Muscle of back (tissue), 11 donors: ENCODE data around the gene NMUR1. TPM values are rescaled to one million over a fixed set of nuclear protein-coding genes. Genes with fewer than 3 reads are reported as not detected.

Source experiments
- DNase-seq, 3 donors: peaks; one replicate each; pipeline versions ENCODE4 v3.0.0 to v3.0.0-alpha.2; 2013
- polyA plus RNA-seq, 10 donors: library from polyadenylated mRNA; unstranded; fragments of 120-200 nt; gene quantifications; one replicate each; pipeline ENCODE4 v1.2.1, GENCODE V29; 2013; ENCODE audit not compliant: insufficient read length in 10 of 10

The NMUR1 gene
- polyA plus RNA-seq, 10 donors = 0.15 to 0.50 (median 0.25) TPM

DNA sequence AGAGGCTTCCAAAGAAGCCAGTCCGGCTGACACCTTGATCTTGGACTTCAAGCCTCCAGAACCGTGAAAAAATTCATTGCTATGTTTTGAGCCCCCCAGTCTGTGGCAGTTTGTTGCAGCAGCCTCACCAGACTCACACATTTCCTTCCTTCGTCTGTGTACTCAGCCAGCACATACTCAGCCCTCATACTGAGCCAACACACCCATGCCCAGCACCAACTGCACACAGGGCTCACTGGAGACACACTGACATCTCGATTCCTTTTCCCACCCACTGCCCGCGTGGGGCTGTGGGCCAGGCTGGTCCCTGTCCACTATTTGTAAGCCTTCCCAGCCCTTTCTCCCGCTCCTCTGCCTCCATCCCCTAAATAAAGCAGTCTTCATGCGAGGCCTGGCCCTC lies 24.1 kb upstream of the NMUR1 start:
- no peak for DNase-seq

DNA sequence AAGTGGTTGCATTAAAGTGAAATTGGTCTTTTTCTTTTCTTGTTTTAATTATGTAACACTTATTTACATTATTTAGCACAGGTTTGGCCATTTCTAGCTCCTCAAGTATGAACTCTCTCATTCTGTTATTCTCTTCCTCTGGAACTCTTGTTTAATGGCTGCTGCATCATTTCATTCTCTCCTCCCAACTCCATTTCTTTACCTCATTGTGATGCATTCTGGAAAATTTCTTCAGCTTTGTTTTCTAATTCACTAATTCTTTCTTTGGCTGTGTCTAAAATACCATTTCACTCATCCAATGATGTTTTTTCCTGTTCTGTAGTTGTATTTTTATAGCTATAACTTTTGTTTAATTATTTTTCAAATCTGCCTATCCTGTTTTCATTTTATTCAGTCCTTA lies 22.5 kb upstream of the NMUR1 start:
- DNase-seq = no peak

DNA sequence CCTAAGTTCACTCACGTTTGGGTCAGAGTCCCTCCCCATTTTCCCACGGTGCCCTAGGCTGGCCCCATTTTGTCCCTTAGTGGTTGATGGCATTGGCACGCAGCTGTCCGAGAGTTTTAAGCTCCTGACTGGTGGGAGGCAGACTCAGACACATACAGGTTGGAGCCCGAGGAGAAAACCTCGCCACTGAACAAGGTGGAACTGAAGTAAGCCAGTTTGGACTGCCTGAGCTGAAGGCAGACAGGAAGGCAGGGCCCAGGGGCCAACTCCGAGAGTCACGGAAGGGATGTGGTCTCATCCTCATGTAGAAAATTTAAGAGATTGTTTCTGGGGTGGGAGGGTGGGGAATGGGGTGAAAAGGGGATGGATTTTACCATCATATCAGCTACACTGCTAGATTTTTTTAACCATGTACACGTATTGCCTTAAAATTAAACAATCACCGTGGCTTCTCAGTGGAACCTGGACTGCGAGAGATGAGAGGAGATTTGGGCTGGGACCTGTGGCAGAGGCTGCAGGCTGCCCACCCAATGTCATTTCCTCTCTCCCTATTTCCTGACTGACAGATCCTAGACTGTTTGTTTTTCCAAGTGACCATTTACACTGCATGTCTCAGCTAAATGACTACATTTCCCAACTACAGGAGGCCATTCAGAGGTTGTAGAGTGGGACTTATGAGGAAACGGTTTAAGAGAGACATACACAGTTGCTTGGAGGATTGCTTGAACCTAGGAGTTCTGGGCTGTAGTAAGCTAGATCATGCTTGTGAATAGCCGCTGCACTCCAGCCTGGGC lies 19.4 kb upstream of the NMUR1 start:
- DNase-seq = no peak

DNA sequence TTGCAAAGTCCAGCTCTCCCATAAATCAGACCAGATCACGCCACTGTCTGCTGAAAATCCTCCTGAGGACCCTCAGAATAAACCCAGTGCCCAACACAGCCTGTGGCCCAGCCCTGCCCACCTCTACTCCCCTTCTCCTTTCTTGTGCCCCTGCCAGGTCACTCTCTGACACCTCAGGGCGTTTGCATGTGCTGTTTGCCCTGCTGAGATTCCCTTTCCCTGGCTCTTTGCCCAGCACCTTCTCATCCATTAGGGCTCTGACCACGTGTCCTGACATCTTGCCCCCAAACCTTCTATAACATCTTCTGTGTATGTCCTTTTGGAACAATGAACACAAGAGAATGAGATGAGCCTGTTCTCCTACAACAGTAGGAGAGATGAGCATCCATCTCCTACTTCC lies 18.5 kb upstream of the NMUR1 start:
- DNase-seq = no peak

DNA sequence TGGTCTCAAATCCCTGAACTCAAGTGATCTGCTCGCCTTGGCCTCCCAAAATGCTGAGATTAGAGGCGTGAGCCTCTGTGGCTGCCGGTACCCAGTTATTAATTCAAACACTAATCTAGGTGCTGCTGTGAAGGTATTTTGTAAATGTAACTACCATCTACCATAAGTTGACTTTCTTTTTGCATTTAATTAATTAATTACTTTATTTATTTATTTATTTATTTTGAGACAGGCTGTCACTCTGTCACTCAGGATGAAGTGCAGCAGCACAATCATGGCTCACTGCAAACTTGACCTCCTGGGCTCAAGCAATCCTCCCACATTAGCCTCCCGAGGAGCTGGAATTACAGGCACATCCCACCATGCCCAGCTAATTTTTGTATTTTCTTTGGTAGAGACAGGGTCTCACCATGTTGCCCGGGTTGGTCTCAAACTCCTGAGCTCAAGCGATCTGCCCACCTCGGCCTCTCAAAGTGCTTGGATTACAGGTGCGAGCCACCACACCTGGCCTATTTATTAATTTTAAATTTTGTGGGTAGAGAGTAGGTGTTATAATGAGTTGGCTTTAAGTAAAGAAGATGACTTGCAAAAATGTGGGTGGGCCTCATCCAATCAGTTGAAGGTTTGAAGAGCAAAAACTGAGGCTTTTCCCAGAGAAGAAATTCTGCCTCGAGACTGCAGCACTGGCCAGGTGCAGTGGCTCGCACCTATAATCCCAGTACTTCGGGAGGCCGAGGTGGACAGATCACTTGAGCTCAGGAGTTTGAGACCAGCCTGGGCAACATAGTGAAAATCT lies 17.3 kb upstream of the NMUR1 start:
- no peak for DNase-seq

DNA sequence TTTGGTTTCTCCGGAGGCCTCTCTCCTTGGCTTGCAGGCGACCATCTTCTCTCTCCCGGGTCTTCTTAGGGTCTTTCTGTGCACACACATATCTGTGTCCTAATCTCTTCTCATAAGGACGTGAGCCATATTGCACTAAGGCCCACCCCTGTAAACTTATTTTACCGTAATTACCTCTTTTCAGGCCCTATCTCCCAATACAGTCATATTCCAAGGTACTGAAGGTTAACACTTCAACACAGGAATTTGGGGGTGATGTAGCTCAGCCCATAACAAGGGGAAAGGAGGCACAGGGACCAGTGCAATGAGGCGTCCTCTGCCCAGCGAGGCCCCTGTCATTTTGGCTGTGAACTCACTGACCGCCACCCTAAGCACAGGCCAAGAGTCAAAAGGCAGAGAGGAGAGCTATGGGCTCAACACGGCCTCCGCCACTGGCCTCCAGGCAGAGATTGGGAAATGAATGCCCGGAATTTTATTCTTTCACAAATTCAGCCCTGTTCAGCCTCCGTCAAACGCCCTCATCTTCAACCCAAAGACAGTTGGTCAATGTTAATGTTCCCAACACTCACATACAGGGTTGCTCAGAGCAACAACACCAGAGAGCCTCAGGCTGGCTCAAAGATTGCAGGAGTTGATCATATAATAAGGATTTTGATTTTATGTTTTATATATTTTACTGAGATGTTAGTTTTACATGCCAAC lies 15.9 kb upstream of the NMUR1 start:
- DNase-seq = no peak

DNA sequence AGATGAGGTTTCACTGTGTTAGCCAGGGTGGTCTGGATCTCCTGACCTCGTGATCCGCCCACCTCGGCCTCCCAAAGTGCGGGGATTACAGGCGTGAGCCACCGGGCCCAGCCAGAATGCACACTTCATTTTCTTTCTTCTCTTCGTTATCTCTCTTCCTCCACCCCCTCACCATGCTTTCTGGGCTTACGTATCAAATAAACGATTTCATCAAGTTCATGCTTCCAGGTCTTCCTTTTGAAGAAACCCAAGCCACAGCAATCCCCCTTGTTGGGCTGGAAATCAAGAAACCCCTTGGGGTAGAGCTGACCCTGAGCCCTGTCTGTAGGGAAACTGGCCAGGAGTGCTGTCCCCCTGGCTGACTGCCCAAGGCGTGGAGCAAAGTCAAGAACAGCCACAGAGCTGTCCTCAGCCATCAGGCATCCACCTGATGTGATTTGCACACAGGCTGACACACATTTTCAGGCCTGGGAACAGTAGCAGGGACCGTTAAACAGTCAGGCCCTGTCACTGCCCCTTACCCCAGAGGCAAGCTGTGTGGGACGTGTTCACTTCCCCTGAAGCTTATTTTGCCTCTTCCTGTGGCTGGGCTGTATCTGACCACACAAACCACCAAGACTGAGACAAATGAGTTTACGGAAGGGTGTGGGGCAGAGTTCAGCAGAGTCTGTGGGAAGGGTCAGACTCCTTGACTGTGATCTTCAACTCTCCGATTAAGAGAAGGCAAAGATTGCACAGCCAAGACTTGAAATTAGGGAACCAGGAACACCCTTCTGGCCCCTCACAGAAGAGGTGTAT lies 15.1 kb upstream of the NMUR1 start:
- DNase-seq = peak in 2 of 3 donors; percentile 29 to 54

DNA sequence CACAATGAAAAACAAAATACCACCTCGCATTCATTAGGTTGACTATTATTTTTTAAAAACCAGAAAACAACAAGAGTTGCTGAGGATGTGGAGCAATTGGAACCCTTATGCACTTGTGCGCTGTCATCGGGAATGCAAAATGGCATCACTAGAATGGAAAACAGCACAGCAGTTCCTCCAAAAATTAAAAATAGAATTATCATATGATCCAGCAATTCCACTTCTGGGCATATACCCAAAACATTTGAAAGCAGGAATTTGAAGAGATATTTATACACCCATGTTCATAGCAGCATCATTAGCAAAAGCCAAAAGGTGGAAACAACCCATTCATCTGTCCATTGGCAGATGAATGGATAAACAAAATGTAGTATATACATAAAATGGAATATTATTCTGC lies 11.9 kb upstream of the NMUR1 start:
- DNase-seq = no peak

DNA sequence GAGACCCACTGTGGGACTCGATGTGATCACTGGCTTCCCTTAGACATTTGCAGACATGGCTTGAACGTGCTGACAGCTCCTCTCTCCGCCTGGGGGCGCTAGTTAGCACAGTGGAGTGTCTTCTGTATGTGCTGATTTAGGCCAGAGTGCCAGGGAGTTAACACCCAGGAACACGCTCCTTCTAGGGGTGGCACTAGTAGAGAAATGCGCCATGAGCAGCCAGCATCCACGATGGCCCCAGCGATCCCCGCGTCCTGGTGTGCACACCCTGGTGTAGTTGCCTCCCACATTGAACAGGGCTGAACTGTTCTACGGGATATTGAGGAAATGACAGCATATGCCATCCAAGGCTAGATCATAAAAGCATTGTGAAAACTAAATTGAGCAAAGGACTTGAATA lies 11.4 kb upstream of the NMUR1 start:
- DNase-seq = no peak

DNA sequence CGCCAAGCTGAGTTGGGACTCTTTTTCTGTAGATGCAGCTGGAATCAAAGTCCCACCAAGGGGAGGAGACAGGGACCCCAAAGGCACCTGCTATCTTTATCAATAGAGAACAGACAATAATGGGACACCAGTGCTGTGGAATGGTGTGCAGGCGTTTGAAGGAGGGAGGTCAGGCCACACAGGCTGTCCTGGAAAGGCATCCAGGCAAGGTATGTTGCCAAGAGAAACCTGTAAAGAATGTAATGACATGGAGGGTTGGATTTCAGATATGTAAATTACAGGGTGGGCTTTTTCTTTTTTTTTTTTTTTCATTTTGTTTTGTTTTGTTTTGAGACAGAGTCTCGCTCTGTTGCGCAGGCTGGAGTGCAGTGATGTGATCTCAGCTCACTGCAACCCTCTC lies 9.7 kb upstream of the NMUR1 start:
- no peak for DNase-seq

DNA sequence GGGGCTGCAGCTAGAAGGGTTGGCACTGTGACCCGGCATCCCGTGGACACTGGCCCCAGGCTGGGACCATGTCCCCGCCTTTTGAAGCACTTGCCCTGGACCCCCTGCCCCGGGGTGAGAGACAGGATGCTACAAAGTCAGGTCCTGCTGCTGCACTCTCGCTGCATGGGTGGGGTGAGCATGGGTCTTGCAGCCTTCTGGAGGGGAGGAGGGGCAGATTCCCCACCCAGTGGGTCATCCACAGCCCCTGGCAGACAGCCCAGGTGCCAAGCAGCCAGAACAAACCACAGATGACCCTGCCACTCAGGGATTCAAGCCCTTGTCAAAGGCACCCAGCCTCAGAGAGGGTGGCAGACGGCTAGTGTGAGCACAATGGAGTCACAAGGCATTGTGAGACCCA lies 5.7 kb upstream of the NMUR1 start:
- DNase-seq = no peak

DNA sequence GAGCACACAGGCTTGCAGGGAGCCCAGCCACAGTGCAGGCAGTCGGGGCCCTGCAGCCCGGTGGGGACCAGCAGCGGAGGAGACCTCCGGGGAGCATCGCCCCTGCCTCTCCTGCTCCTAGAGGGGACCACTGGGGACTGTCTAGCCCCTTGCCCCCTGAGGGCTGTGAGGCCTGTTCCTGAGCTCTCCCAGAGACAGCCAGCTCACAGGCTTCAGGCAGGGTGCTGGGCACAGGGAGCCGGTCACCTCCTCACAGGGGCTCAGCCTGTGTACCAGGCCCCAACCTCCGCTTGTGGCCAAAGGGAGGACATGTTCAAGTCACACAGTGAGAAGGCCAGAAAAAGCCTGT lies 3.5 kb upstream of the NMUR1 start:
- DNase-seq = no peak

DNA sequence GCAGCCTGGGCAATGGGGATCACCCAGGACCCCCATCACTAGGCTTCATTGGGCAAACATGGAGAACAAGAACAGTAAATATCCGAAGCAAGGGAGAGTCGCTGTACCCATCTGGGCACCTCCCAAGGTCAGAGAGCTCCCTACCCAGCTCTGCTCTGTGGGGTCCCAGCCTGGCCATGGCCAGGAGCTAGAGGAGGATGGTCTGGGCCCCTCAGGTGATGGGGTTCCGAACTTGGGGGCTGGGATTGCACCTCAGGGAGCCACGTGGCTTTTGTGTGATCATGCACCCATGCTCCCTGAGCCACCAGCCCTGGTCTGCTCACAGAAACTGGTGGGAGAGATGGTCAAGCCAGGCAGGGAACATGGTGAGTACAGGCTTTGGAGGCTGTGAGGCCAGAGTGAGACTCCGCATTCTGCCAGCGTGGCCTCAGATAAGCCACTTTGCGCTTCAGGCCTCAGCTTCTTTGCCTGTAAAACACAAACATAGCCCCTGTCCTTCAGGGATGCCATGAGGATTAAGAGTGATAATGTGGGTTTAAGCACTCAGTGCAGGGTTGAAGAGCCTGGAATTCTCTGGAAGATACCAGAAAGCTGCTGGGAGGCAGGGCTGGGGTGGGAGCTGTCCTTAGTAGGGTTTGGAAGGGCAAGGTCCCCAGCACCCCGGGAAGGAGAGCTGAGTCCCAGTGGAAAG lies 3.0 kb upstream of the NMUR1 start:
- no peak for DNase-seq

DNA sequence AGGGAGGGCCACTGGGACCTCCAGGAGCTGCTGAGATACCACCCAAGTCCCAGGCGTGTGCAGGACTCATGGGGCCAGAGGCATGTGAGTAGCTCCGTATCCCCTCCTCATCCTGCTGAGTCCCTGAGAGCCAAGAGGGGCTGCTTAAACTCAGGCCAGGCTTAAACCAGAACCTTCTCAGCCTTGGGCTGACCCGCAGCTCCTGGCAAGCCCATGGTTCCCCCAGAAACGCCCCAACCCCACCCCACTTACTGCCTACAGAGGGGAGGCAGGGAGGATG lies 2.5 kb upstream of the NMUR1 start:
- DNase-seq = no peak

DNA sequence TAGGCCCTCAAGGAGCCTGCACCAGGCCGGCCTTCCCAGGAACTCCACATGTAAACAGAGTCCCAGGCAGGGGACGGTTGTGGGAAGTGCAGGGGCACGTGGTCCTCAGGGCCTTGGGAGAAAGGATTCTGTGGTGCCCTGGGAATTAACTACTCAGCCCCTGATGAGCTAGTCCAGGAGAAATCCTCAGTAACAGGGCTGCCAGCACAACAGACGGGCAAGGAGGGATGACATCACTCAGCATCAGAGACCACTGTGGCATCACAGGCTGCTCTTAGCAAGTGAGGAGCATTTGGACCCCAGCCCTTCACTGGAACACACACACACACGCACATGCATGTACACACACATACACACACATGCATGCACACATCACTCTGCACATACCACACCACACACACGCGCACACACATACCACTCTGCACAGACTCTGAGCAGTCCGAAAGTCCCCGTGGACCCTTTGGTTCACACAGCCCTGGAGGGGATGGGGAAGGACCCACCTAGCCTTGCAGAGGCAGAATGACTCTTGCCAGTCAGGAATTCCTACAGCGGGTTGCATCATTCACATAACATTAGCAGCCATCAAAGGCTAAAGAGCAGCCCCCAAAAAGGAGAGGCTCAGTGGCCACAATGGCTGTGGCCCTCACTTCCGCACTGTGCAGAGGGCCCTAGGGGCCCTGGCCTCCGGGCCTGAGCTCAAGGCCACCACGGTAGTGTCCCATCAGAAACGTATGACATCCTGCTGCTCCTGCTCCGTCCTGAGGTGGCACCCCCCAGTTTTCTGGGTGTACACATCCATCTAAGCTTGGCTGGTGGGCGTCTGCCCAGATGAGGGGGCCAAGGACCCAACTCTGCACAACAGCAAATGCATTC lies 1.9 kb upstream of the NMUR1 start:
- no peak for DNase-seq

DNA sequence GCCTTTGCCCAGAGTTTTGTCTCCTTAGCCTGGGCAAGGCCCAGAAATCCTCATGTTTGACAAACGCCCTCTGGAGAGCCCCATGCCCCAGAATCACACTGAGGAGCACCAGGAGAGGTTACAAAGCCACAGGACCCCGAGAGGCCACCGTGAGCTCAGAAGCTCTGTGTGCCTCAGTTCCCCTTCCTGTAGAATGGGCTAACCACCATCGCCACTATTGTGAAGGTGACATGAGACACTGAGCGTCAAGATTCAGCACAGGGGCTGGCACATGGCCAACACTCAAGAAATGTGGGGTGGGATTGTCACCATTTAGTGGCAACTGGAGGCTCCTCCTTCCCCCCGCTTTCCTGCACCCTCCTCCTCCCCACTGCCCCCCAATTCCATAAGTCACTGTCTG lies 1.2 kb upstream of the NMUR1 start:
- no peak for DNase-seq

DNA sequence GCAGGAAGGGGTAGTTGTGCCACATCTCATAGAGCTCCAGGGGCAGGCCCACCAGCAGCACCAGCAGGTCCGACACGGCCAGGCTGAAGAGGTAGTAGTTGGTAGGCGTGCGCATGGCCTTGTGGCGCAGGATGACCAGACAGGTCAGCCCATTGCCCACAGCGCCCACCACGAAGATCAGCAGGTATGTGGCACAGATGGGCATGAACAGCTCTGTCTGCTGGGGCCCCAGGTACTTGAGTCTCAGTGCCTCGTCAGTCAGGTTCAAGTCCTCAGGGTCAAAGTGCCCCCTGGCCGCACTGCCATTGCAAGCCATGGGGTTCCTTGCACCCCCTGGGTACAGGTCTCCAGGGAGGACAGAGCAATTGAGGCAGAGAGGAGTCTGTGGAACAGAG lies 1.6 kb downstream of the NMUR1 start:
- DNase-seq = no peak

DNA sequence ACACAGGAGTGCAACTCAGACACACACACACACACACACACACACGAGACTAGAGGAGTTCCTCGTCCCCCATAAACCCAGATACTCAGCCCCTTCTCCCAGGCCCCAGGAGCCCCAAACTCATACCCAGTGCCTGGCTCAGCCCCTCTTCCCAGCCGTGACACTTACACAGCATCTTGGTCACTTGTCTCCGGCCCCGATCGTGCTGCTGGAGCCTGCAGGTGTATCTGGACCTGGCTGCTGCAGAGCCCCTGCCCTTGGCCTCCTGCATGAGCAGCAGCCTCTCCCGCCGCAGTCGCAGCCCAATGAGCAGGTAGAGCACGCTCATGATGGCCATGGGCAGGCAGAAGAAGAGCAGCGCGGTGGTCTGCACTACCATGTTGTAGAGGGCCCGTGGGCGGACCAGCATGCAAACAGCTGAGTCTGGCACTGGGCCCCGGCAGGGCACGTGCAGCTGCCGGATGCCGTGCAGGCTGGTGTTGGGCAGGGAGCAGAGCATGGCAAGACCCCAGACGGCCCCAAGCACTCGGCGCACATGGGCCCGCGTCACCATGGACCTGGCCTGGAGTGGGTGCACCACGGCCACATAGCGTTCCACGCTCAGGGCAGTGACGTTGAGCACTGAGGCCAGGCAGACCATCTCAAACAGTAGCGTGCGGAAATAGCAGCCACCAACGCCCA lies 2.1 kb downstream of the NMUR1 start:
- DNase-seq = no peak

DNA sequence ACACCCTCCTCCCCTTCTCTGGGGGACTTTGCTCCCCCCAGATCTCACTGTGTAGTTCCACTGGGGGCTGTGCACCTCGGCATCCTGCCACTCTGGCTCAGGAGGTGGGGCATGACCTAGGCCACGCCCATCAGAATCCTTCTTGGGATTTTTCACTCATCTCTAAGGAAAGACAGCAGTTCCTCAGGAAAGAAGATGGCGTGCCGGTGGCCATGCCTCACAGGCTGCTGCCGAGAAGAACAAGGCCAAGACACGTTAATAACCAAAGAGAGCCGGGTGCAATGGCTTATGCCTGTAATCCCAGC lies 3.2 kb downstream of the NMUR1 start:
- DNase-seq = no peak

DNA sequence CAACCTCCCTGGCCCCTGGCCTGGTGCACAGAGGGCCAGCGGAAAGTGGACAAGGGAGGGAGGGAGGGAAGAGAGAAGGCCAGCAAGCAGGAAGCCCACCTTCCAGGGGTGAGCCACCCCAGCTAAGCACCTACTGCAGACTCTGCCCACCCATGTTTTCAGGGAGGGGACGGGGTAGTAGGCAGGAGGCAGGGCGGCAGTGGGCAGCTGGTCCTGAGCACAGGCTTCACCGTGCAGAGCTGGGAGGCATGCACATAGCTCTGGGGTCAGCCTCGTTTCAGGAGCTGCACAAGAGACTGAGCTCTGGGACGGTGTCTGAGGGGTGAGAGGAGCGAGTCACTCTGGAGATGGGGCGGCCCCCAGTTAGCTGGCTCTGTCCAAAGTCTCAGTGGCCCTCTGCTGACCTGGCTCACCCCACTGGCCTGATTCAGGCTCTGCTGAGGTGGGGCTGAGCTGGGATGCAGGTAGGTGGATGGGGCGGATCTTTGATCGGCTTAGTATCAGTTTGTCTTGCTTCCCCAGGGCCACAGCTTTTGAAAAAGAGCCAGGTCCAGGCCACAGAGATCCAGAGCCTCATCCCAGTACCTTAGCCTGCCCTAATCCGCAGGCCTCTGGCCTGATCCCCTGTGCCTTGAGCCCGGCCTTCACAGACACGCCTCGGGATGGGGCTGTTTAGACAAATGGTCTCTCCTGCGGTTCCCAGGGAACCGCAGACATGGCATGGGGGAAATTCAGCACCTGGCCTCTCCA lies 3.7 kb downstream of the NMUR1 start:
- no peak for DNase-seq
